ENCODE results near the gene ZNF512. TPM values are rescaled to one million over a fixed set of nuclear protein-coding genes. Genes with fewer than 3 reads are reported as not detected.
A peak's percentile ranks its signal among the peaks of the same experiment; 100 is the strongest.

Gene ZNF512
- total and polyA plus RNA-seq, 2 of the 13 experiments (the other 11 are each of a cell fraction or from before 2014, with no cell fraction given) = 29.8 to 31.0 TPM

GRCh38 chr2:27663285-27664153, 80.7 kb downstream of the ZNF512 start, which contains the start of the genes SLC4A1AP and SUPT7L (continued):
- TF ChIP-seq SOX6 (IDR thresholded peaks at IDR 0.05) (no peak), SOX6 (CRISPR knock-in tag; IDR thresholded peaks at IDR 0.05) (peak; percentile 59; the same call in 1 of the 2 replicates), ATRX (CRISPR knock-in tag; IDR thresholded peaks at IDR 0.05; ENCODE audit: borderline replicate concordance) (no peak), CHCHD3 (CRISPR knock-in tag; IDR thresholded peaks at IDR 0.05) (peak; percentile 94), ZNF619 (CRISPR knock-in tag; IDR thresholded peaks at IDR 0.05) (peak; percentile 84; the same call in 1 of the 2 replicates), DNMT3B (CRISPR knock-in tag; conservative IDR thresholded peaks at IDR 0.05) (peak; percentile 94; the same call in 1 of the 2 replicates), ZNF24 (IDR thresholded peaks at IDR 0.05) (peak; percentile 87)

GRCh38 chr2:27664154-27664574, 81.3 kb downstream of the ZNF512 start:
- FAIRE-seq (no peak), ATAC-seq (peak; percentile 76), DNase-seq (ENCODE audit: low spot score) (no peak)
- Histone ChIP-seq H3K4me1 (ENCODE audit: insufficient read depth, low read length) (peaks cover 28% of the 10 kb centered on the region), H3K27ac (ENCODE audit: extremely low read length, insufficient read depth, low read length) (peak overlapping the region; percentile 83), H3K4me3 (replicated peaks in 1 of 3; ENCODE audit: insufficient read depth in 1 of 3, low read depth in 2 of 3, low read length in 3 of 3) (peak overlapping the region; percentile 81 to 94 (median 84)), H2AFZ (ENCODE audit: low read length) (peak overlapping the region; percentile 56), H3K9ac (ENCODE audit: insufficient read depth, low read depth, low read length) (peak overlapping the region; percentile 90), H3K27me3 (ENCODE audit: control insufficient read depth in 1 of 2, insufficient read depth in 2 of 2, low read length in 2 of 2) (no peaks in the 10 kb centered on the region; a peak in 1 of 5 replicates), H3K9me3 (ENCODE audit: low read length) (no peaks in the 10 kb centered on the region), H4K20me1 (ENCODE audit: insufficient read depth, low read length) (no peaks in the 10 kb centered on the region), H3K36me3 (replicated peaks in 1 of 2; ENCODE audit: control insufficient read depth in 1 of 2, insufficient read depth in 2 of 2, low read length in 2 of 2) (peaks cover 18 to 42% of the 10 kb centered on the region in 2 experiments), H3K4me2 (ENCODE audit: low read depth, low read length) (peak overlapping the region; percentile 87), H3K79me2 (ENCODE audit: insufficient read depth, low read length) (peaks cover 46% of the 10 kb centered on the region)
- intact Hi-C loops (cut with micrococcal nuclease; ENCODE audit: unreplicated experiment) (loop anchor here (5.0 kb wide), 2 partner anchors 37 to 257 kb away; partner anchors contain the start of genes CCDC121, GPN1 and PPM1G), in situ Hi-C loops (cut with HindIII; ENCODE audit: extremely low pct_ligation_motif_present, low pct_unique_long_range_greater_than_20kb) (no loop called here)
- ChIA-PET CTCF (ENCODE audit: low intra/inter-chr PET ratio, low total read pairs) (interaction anchor here (1.8 kb wide), 1 partner anchor 19 kb away, joined by 8 read pairs; no protein-coding TSS in a partner anchor), POLR2A (interaction anchor here (1.0 to 2.3 kb wide), 9 partner anchors 11 to 744 kb away, joined by 3 to 26 read pairs (median 6); partner anchors contain the start of genes NRBP1, PPM1G and ZNF512)
- BruUV-seq (replicated peaks) = no TSS peak
- 3% methylated on average over 19 of the region's 28 CpGs for WGBS (ENCODE audit: low lambda C conversion rate)
- TF ChIP-seq ZNF580 (CRISPR knock-in tag; IDR thresholded peaks at IDR 0.05; ENCODE audit: borderline replicate concordance, low read depth) = no peak
- TF ChIP-seq ZNF619 (CRISPR knock-in tag; IDR thresholded peaks at IDR 0.05) = peak; percentile 75; the same call in 1 of the 2 replicates
- TF ChIP-seq MEIS2 (CRISPR knock-in tag; IDR thresholded peaks at IDR 0.05) = peak; percentile 12; the same call in 1 of the 2 replicates
- TF ChIP-seq ZNF558 (CRISPR knock-in tag; IDR thresholded peaks at IDR 0.05; ENCODE audit: borderline replicate concordance) = peak; percentile 69; the same call in 1 of the 2 replicates
- TF ChIP-seq ZNF143 (CRISPR knock-in tag; IDR thresholded peaks at IDR 0.05) = 0 out of 2 replicates have a peak, but pooled peaks have one; percentile 38
- TF ChIP-seq ZNF577 (CRISPR knock-in tag; IDR thresholded peaks at IDR 0.05; ENCODE audit: borderline replicate concordance, low read depth) = peak; percentile 11; the same call in 1 of the 2 replicates
- peak; percentile 60; the same call in 1 of the 2 replicates for TF ChIP-seq NFE2L1 (CRISPR knock-in tag; IDR thresholded peaks at IDR 0.05; ENCODE audit: borderline replicate concordance)
- TF ChIP-seq ZNF451 (CRISPR knock-in tag; IDR thresholded peaks at IDR 0.05) = 0 out of 2 replicates have a peak, but pooled peaks have one; percentile 4
- TF ChIP-seq ZNF777 (CRISPR knock-in tag; IDR thresholded peaks at IDR 0.05) = peak; percentile 67; the same call in 1 of the 2 replicates
- peak; percentile 43; the same call in 1 of the 2 replicates for TF ChIP-seq ZC3H13 (CRISPR knock-in tag; IDR thresholded peaks at IDR 0.05)
- peak; percentile 86 for TF ChIP-seq KDM5A (IDR thresholded peaks at IDR 0.05; ENCODE audit: borderline replicate concordance, low read length)
- 0 out of 2 replicates have a peak, but pooled peaks have one; percentile 7 for TF ChIP-seq ZSCAN25 (CRISPR knock-in tag; IDR thresholded peaks at IDR 0.05)
- peak; percentile 3; the same call in 1 of the 2 replicates for TF ChIP-seq MXD4 (CRISPR knock-in tag; IDR thresholded peaks at IDR 0.05)
- no peak for TF ChIP-seq MAF1 (CRISPR knock-in tag; IDR thresholded peaks at IDR 0.05; ENCODE audit: borderline replicate concordance)
- TF ChIP-seq AGO2 (optimal IDR thresholded peaks at IDR 0.05; ENCODE audit: low read depth, low read length) = peak; percentile 23
- TF ChIP-seq SRSF1 (optimal IDR thresholded peaks at IDR 0.05; ENCODE audit: low read depth, low read length) = peak; percentile 30
- peak; percentile 7; the same call in 1 of the 2 replicates for TF ChIP-seq TBX2 (CRISPR knock-in tag; IDR thresholded peaks at IDR 0.05; ENCODE audit: borderline replicate concordance)
